ENCODE results near the gene ALK.

DNA sequence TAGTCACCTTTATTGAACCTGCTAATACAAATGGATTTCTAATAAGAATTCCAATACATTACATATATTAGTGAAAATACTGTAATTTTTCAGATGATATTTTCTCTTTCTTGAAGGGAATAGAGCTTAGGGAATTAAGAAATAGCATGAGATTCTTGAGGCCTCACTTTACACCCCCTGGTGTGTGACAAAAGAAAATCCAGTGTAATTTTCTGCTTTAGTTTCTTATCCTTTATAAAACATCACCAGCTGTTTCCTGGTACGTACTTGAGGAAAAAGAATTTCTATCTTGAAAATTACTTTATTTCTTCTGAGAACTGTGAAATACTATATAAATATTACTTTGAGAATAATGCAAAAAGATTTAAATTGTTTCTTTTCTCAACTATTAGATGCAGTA is 734.6 kb downstream of the ALK start:
- no peak for TF ChIP-seq TAF1 (IDR thresholded peaks at IDR 0.05; ENCODE audit: borderline replicate concordance, insufficient read depth, low read length)
- TF ChIP-seq POLR2AphosphoS5 (IDR thresholded peaks at IDR 0.05; ENCODE audit: low read depth, low read length), result no peak
